ENCODE data around the gene ANTXR1.

DNA sequence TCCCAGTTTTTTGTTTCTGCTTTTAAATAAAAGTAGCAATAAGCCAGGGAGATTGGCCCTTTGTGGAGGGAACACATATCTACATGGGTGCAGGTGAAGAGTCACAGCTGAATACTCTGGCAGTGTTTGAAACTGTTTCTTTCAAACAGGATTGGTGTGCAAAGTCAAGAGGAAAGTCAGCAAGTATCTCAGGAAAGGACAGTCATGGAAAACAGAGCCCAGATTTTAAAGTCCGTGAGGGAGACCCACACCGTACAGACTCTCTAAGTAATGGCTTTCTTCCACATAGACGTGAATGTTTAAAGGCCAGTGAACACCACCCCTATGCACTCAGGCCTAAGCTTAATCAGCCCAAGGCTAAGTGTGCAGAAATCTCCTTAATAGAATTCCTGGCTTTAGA lies 278.7 kb downstream of the ANTXR1 start:
- TF ChIP-seq POLR2A (IDR thresholded peaks at IDR 0.05) (no peak), CTCF (IDR thresholded peaks at IDR 0.05) (no peak), POLR2AphosphoS5 (IDR thresholded peaks at IDR 0.05) (no peak), EP300 (IDR thresholded peaks at IDR 0.05) (no peak)
